Measurements from ENCODE around the gene S1PR1.
A peak's percentile ranks its signal among the peaks of the same experiment; 100 is the strongest.
"Not testable (repeated sequence)": the region's sequence is repeated elsewhere in the genome, so short reads cannot be mapped to it uniquely, and the experiment has no call there.

The S1PR1 gene
- total RNA-seq: 205 to 457 reads per million in 2 donors

- DNase-seq: peak; percentile 48 to 90 (median 68)
Measured at GRCh38 chr1:101236516-101237228, at the start of gene S1PR1. Gene S1PR1, plus strand, starts transcription at chr1:101237019. Its CDS starts 1,966 bp downstream, at chr1:101238985.

DNA sequence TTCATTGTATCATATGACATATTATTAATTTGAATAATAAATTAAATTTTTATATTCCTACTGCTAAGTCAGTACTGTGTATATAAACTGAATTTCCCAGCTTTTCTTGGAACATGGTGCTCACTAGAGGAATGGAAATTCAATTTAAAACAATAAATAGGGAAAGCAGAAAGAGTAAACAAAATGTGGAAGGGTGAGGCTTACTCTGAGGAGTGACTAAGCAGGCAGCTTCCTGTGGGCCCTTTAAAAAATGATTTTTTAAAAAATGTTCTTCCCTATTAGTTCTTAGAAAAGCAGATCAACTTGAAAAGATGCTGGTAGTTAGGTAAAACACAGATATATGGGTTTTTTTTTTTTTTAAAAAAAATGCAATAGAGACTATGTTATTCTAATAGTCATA is 49.5 kb upstream of the S1PR1 start:
- DNase-seq: no peak

DNA sequence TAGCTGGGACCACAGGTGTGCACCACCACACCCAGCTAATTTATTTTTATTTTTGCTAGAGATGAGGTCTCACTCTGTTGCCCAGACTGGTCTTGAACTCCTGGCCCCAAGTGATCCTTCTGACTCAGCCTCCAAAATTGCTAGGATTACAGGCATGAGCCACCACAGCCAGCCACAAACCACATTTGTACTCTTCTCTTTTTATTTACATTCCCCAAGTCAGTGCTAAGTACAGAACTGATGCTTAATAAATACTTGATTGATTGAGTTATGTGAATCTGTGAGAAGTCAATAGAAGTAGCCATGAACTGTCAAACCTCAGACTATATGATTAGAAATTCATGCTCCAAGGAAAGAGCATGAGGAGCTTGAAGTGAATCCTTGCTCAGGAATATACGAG is 48.5 kb upstream of the S1PR1 start:
- DNase-seq: peak in 1 of 5 experiments; percentile 61

DNA sequence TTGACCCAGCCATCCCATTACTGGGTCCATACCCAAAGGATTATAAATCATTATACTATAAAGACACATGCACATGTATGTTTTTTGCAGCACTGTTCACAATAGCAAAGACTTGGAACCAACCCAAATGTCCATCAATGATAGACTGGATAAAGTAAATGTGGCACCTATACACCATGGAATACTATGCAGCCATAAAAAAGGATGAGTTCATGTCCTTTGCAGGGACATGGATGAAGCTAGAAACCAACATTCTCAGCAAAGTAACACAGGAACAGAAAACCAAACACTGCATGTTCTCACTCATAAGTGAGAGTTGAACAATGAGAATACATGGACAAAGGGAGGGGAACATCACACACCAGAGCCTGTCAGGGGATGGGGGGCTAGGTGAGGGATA is 47.9 kb upstream of the S1PR1 start:
- DNase-seq: not testable (repeated sequence)

DNA sequence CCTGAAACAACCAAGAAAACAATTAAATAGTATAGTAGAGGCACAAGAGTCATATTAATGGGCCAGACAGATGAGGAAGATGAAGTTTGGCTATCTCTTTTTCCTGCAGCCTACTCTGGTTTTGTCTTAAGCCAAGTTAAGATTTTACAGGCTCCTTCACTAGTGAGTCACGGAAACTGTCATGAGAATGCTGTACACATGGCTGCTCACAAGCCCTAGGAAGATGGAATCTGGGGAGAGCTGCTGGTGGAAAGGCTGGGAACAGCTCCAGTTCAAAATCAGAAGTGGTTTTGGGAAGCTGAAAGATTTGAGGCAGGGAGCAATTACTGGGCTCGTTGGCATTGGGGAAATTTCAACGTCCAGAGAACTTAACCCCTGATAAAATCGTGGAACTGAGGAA is 46.4 kb upstream of the S1PR1 start:
- DNase-seq: no peak

DNA sequence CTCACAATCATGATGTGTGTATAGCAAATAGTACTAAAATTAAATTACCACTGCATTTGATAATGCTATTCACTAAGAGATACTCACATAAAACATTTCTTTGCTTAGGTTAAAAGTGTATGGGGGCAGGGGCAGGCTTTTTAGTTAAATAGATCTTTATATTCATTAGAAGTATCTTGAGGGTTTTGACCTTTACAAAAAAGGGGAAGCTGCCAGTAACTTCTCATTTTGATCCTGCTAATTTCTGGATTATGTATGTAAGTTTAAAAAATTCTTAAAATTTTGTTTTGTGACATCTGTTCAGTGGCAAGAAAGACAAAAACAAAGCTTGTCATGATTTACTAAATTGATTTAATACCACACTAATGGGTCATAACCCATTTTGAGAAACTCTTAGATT is 45.8 kb upstream of the S1PR1 start:
- no peak for DNase-seq

DNA sequence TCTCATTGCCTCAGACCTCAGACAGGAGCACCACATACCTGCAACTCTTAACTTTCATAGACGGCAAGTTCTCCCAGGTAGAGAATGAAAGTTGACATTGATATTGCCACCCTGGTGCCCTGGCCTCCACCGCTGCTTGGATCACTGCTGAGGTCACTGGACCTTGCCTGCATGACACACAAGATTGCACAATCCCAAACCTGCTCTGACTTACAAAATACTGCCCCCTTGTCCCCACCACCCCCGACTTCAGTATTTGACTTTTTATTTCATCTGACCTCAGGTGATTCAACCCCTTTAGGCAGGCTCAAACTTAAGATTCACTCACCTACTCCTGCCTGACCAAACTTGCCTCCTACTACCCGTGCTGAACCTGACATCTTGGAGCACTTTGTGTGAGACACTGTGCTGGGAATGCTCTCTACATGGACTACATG is 43.1 kb upstream of the S1PR1 start:
- DNase-seq: no peak

- DNase-seq: no peak
Measured at GRCh38 chr1:101194746-101195145, 42.1 kb upstream of the S1PR1 start.

- no peak for DNase-seq
Measured at GRCh38 chr1:101196668-101197067, 40.2 kb upstream of the S1PR1 start.

- peak in 2 of 5 experiments; percentile 12 to 89 for DNase-seq
Measured at GRCh38 chr1:101198842-101199636, 37.8 kb upstream of the S1PR1 start.

- DNase-seq: no peak
Measured at GRCh38 chr1:101199637-101199982, 37.2 kb upstream of the S1PR1 start.

DNA sequence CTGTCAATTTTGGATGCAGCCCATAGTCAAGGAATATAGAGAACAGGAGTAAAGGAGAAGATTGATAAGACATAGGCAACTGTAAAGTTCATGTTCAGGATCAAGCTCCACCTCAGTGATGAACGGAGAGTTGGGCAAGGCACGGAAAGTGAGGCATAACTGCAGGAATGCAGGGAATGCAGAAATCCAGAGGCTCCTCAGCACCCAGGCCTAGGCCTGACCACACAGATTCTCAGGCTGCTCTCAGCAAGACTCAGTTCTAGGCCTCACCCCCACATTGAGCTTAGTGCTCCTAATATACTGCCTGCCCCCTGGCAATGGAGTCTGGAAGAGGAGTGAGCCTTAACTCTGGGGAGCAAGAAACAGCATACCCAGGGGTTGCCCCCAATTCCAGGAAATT is 36.3 kb upstream of the S1PR1 start:
- DNase-seq: no peak

DNA sequence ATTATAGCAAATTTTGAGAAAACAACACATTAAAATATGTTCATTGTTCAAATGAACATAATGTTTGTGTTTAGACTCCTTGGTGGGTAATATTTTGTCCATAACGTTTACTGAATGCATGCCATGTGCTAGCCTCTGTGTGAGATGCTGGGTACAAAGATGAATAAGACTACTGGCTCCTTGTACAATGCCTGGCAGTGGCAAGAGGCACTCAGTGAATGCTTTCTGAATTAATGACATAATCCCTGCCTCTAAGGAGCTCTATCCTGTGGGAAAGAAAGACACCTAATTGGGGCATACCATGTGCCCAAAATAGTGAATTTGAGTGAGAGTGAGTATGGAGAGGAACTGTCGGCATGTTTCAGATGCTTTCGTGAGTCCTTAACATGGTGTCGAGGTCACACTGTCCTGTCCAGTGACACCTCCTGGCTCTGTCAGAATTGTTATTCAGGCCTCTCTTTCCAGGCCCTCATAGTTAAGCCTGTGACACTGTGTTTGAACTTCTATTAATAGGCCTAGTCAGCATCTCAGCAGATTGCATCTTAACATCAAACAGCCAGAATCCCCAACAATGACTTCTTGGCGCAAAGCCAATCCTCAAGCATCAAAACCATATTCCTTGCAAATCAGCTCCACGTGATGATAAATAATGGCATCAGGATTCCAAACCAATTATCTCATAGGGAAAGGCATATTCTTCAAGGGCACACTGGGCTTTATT is 32.8 kb upstream of the S1PR1 start:
- DNase-seq: no peak

GRCh38 chr1:101205457-101205856 is 31.4 kb upstream of the S1PR1 start:
- DNase-seq: no peak

GRCh38 chr1:101206139-101206538 is 30.7 kb upstream of the S1PR1 start:
- peak in 1 of 5 experiments; percentile 17 for DNase-seq

DNA sequence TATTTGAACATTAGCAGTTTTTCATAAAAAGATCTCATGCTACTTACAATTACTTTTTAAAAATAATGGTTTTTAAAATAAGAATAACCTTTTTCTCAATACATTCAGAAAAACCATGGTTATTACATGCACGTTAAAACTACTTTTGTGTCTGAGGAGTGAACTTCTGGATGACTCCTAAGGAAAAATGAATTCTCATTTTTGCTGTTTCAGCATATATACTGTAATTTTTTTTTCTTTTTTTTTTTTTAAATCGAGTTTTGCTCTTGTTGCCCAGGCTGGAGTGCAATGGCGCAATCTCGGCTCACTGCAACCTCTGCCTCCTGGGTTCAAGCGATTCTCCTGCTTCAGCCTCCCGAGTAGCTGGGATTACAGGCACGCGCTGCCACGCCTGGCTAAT is 29.5 kb upstream of the S1PR1 start:
- DNase-seq: not testable (repeated sequence)

DNA sequence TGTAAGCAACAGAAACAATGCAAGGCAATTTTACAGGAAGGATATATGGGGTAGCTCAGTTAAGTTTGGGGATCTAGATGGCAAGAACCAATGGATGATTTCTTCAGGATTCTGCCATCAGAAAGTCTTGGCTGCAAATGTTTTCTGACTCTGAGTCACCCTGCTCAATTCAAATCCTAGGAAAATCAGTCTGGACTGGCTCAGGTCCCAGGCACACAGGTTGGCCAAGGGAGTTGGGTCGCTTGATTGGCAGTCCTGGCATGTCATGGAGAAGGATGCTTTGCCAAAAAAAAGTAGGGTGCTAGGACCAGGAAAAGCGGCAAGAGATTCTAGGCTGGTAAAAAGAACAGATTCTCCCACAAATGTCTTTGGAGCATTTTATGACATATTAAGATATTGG is 28.9 kb upstream of the S1PR1 start:
- DNase-seq: no peak

DNA sequence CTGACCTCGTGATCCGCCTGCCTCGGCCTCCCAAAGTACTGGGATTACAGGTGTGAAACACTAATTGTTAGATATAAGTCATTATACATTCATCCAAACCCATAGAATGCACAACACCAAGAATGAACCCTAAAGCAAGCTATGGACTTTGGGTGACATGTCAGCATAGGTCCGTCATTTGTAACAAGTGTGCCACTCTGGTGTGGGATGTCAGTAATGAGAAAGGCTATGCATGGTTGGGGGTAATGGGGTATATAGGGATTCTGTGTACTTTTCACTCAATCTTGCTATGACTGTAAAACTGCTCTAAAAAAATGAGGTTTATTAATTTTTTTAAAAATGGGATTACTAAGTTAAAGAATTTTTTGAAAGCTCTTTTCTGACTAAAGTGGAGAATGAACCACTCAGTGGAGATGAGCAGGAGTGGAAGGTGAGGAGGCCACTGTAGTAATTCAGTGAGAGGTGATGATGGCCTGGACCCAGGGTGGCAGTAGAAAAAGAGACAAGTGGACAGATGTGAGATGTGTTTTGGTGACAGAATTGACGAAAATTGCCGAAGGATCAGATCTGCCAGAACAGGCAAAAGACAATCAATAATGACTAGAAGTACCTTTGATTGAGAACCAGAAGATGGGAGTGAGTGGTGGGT is 21.3 kb upstream of the S1PR1 start:
- DNase-seq: no peak

DNA sequence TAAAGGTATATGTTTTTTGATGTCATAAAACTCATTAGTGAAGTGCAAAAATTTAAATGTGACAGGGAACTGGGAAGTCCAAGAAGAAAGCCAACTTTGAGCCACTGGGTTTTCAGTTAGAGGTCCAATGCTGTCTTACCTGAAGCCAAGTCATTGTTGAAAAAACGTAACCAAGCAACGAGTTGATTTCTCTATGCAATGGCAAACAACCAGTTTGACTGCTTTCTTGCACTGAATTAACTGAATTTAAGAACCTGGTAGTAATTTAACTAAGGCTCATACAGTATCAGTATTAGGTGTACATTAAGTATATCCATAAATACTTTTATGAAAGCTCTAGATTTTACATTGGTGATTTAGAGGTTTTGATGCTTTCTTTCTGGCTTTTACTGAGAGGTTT is 20.2 kb upstream of the S1PR1 start:
- DNase-seq: no peak

DNA sequence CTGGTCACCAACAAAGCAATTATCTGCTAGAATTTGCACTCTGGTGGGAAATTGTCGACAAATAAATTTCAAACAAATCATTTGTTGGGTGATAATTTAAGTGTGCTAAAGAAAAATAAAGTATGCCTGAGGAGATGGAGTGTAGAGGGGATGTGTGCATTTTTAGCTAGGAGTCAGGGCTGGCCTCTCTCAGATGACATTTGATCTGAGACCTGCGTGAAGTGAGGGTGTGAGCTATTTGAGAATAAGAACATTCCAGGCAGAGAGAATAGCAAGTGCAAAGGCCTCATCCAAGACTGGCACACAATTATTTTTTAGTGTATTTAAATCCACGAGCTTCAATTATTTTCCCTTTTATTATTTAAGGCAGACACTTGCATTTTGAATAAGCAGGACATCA is 19.7 kb upstream of the S1PR1 start:
- no peak for DNase-seq

DNA sequence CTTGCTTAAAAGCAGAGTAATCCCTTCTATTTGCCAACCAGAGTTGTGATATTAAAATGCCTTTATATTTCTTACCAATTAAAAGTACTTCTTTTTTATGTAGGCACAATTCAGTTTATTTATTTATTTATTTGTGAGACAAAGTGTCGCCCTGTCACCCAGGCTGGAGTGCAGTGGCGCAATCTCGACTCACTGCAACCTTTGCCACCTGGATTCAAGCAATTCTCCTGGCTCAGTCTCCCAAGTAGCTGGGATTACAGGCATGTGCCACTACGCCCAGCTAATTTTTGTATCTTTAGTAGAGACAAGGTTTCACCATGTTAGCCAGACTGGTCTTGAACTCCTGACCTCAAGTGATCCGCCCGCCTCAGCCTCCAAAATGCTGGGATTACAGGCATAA is 17.9 kb upstream of the S1PR1 start:
- not testable (repeated sequence) for DNase-seq

DNA sequence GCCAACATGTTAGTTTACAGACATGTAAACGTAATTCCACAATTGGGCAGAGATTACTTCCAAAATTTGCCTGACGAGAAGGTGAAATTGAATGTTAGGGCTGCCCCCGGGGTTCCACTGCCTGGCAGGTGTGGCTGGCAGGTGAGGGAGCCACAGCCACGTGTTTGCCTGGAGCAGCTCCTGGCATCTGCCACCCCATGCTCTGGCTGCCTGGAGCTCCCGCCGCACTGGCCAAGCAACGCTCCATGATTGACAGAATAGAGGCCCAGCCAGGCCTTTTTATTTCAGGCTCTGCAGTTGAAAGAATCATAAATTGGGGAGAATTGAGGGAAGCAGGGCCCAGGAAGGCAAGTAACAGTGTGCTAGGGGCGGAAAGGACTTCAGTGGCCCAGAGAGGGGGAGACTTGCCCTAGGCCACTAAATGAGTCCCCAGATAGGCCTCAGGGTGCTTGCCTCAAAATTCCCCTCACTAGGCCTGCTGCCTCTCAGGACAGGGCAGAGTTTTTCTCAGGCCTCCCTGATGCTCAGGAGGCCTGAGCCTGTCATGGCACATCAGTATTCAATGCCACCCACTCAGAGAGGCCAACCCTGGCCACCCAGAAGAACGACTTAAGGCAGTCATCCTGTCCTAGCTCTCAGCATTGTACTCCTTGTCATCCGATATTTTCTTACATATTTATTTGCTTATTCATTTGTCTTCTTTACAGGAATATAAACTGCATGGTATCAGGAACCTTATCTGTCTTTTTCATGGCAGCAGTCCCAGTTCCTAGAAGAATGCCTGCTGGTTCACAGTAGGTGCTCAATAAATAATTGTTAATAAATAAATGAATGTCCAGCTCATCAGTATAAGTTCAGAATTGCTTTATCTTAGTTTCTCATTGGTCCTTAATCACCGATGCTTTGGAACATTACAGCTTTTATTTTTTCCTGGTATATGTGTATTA is 16.6 kb upstream of the S1PR1 start:
- DNase-seq: no peak

All from T-helper 2 cell (primary cell).